SK-N-SH (cell line): Measurements from ENCODE around the gene PKP2. TPM values are rescaled to one million over a fixed set of nuclear protein-coding genes. Genes with fewer than 3 reads are reported as not detected.

ENCODE experiments used
- CTCF ChIA-PET: fragments of 300-600, 350-600 bp; formaldehyde crosslinking; extraction: SDS; loops from one replicate; lab custom pipeline; 2021; lab: Yijun Ruan, JAX
- POLR2A ChIA-PET: fragments of 350-600 bp; sonication (Branson Sonifier 250); formaldehyde crosslinking; extraction: SDS; loops from one replicate; lab custom pipeline; 2020; ENCODE audit warnings: antibody characterized with exemption, inconsistent platforms; lab: Yijun Ruan, JAX
- DNase-seq: peaks from one replicate; pipeline ENCODE4 v3.0.0; 2012
- H2AFZ ChIP-seq: fragments of 200-600 bp; sonication (generic); 2 replicates; pipeline ENCODE4 v1.8.1; 2016; ENCODE audit warnings: antibody characterized with exemption, mild to moderate bottlenecking, low read depth
- H3F3A ChIP-seq: fragments of 200-600 bp; sonication (generic); replicated peaks from 2 replicates; pipeline ENCODE3; 2016; ENCODE audit warnings: antibody characterized with exemption, mild to moderate bottlenecking; ENCODE audit not compliant: insufficient read depth
- H3K27ac ChIP-seq, 2 experiments: fragments of 200-500 bp in 1 of 2; fragments of 200-600 bp in 1 of 2; sonication (Bioruptor generic) in 1 of 2; sonication (generic), shearing (Covaris generic) in 1 of 2; 2 replicates each; pipeline versions ENCODE4 v1.5.1 to v1.6.1; 2014 to 2016; ENCODE audit warnings: low read depth in 2 of 2, inconsistent platforms in 1 of 2, low read length in 1 of 2, mild to moderate bottlenecking in 1 of 2, mixed read lengths in 1 of 2
- H3K27me3 ChIP-seq: fragments of 200-600 bp; sonication (generic), shearing (Covaris generic); 2 replicates; pipeline ENCODE4 v1.6.1; 2016; ENCODE audit warnings: mixed run types; ENCODE audit not compliant: insufficient read depth
- H3K36me3 ChIP-seq, 2 experiments: fragments of 200-500 bp in 1 of 2; fragments of 200-600 bp in 1 of 2; sonication (Bioruptor generic) in 1 of 2; sonication (generic) in 1 of 2; replicated peaks in 1 of 2; 2 replicates each; pipeline versions ENCODE3 to v1.5.1; 2014 to 2016; ENCODE audit warnings: low read length in 1 of 2, mild to moderate bottlenecking in 1 of 2; ENCODE audit not compliant: insufficient read depth in 2 of 2, control insufficient read depth in 1 of 2
- H3K4me1 ChIP-seq, 2 experiments: fragments of 200-500 bp in 1 of 2; fragments of 200-600 bp in 1 of 2; sonication (Bioruptor generic) in 1 of 2; sonication (generic), shearing (Covaris generic) in 1 of 2; 2 replicates each; pipeline versions ENCODE4 v1.5.1 to v1.6.1; 2014 to 2016; ENCODE audit warnings: low read depth in 1 of 2, low read length in 1 of 2, mixed run types in 1 of 2; ENCODE audit not compliant: insufficient read depth in 2 of 2, control insufficient read depth in 1 of 2
- H3K4me2 ChIP-seq: fragments of 200-600 bp; sonication (generic), shearing (Covaris generic); 2 replicates; pipeline ENCODE4 v1.6.1; 2017; ENCODE audit warnings: mixed run types
- H3K4me3 ChIP-seq, 2 experiments: fragments of 200-500 bp in 1 of 2; fragments of 200-600 bp in 1 of 2; sonication (Bioruptor generic) in 1 of 2; sonication (generic), shearing (Covaris generic) in 1 of 2; 2 replicates each; pipeline versions ENCODE4 v1.5.1 to v1.8.1; 2014 to 2016; ENCODE audit warnings: low read depth in 2 of 2, inconsistent platforms in 1 of 2, low read length in 1 of 2, mild to moderate bottlenecking in 1 of 2, mixed read lengths in 1 of 2, moderate library complexity in 1 of 2
- H3K79me2 ChIP-seq: fragments of 200-600 bp; sonication (generic); 2 replicates; pipeline ENCODE4 v1.8.1; 2017; ENCODE audit warnings: mild to moderate bottlenecking; ENCODE audit not compliant: insufficient read depth
- H3K9ac ChIP-seq: fragments of 200-600 bp; sonication (generic); 2 replicates; pipeline ENCODE4 v1.6.1; 2017; ENCODE audit warnings: mixed run types
- H3K9me2 ChIP-seq: fragments of 200-600 bp; sonication (generic); 2 replicates; pipeline ENCODE4 v1.6.1; 2017; ENCODE audit warnings: mixed run types
- H3K9me3 ChIP-seq: fragments of 200-600 bp; sonication (generic); 2 replicates; pipeline ENCODE4 v1.6.1; 2017; ENCODE audit warnings: mixed run types, mild to moderate bottlenecking, moderate library complexity
- H4K20me1 ChIP-seq: fragments of 200-600 bp; sonication (generic); 2 replicates; pipeline ENCODE4 v1.6.1; 2017; ENCODE audit warnings: mild to moderate bottlenecking, mixed run types; ENCODE audit not compliant: insufficient read depth
- EZH2phosphoT487 ChIP-seq: fragments of 200-600 bp; sonication (generic); IDR thresholded peaks from 2 replicates; pipeline ENCODE4 v1.6.1; 2017; ENCODE audit warnings: low read depth, mixed run types, mild to moderate bottlenecking, antibody characterized with exemption, moderate library complexity, borderline replicate concordance
- FOSL2 ChIP-seq: IDR thresholded peaks from 2 replicates; pipeline ENCODE4 v1.4.0; 2012; ENCODE audit warnings: low read depth, mild to moderate bottlenecking, moderate library complexity, borderline replicate concordance
- GABPA ChIP-seq: IDR thresholded peaks from 2 replicates; pipeline ENCODE4 v1.4.0; 2012; ENCODE audit warnings: low read depth, mild to moderate bottlenecking
- GATA2 ChIP-seq: sonication (generic); formaldehyde crosslinking; IDR thresholded peaks from 2 replicates; pipeline ENCODE4 v1.5.0; 2020; ENCODE audit warnings: mild to moderate bottlenecking, missing genetic modification reagents
- JUND ChIP-seq: IDR thresholded peaks from 2 replicates; pipeline ENCODE4 v1.4.0; 2012
- PBX3 ChIP-seq: IDR thresholded peaks from 2 replicates; pipeline ENCODE4; 2012
- POLR2AphosphoS5 ChIP-seq: IDR thresholded peaks from 2 replicates; pipeline ENCODE4 v1.6.1; 2012; ENCODE audit warnings: low read depth, low read length
- RAD21 ChIP-seq: IDR thresholded peaks from 2 replicates; pipeline ENCODE4 v1.6.1; 2012; ENCODE audit warnings: mild to moderate bottlenecking, low read length
- RCOR1 ChIP-seq: fragments of 150-350 bp; IDR thresholded peaks from 2 replicates; pipeline ENCODE4 v1.6.1; 2017; ENCODE audit warnings: antibody characterized with exemption, low read length
- SMC3 ChIP-seq: IDR thresholded peaks from 2 replicates; pipeline ENCODE4 v1.6.1; 2012; ENCODE audit warnings: low read depth, low read length, improper control_type of control experiment
- TCF12 ChIP-seq: IDR thresholded peaks from 2 replicates; pipeline ENCODE4 v1.4.0; 2012
- TEAD4 ChIP-seq: IDR thresholded peaks from 2 replicates; pipeline ENCODE4 v1.4.0; 2012; ENCODE audit warnings: mild to moderate bottlenecking, borderline replicate concordance; ENCODE audit not compliant: insufficient read depth
- ZBTB33 ChIP-seq: IDR thresholded peaks from 2 replicates; pipeline ENCODE4 v1.4.0; 2012; ENCODE audit warnings: low read depth, borderline replicate concordance
- WGBS: methylation state at CpG from one replicate; pipeline ENCODE4 v1.1.6; 2017; ENCODE audit warnings: low lambda C conversion rate; 5-methylcytosine and 5-hydroxymethylcytosine counted together
- polyA plus RNA-seq, 3 experiments: library from polyadenylated mRNA; depleted of rRNA; stranded (reverse); fragments of >200 nt; gene quantifications; 2 replicates each; pipeline ENCODE4 v1.2.3, GENCODE V29; 2012
- TF ChIP-seq, protein P1 (sequence below): IDR thresholded peaks from 2 replicates; pipeline ENCODE4 v1.6.1; 2012; ENCODE audit warnings: mild to moderate bottlenecking, low read depth, low read length, moderate library complexity

The PKP2 gene
- polyA plus RNA-seq, 1 of the 3 experiments (the other 2 are of a cell fraction) = 0.10 TPM

DNA sequence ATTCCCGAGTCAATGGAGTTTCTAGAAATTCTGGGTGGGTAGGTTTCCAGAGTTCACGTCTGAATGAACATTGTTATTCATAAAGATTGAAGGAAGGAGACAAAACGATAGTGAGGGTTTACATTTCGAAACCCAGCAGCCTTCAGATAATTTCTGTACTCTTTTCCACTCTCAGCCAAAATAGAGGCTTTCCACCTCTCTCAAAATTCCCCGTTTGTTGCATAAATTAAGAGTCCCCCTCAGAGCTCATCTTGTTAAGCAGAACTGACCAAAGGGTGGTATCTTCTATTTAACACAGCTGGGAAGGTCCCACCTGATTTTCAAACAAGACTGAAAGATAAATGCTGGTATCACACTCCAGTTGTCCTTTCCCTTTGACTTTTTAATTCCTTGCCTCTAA, 119.4 kb downstream of the PKP2 start:
- H3F3A ChIP-seq = no peaks in the 10 kb centered on the region
- no peak overlapping the region for H3K9ac ChIP-seq
- no peaks in the 10 kb centered on the region for H4K20me1 ChIP-seq
- no peak overlapping the region for H3K4me2 ChIP-seq
- no peak overlapping the region for H3K27ac ChIP-seq
- 30% methylated on average over 5 of the region's 5 CpGs for WGBS
- ChIA-PET CTCF (no interaction called here), POLR2A (no interaction called here)
- no peak for DNase-seq
- TF ChIP-seq FOSL2 (no peak), GATA2 (no peak), RCOR1 (no peak), ZBTB33 (no peak), SMC3 (no peak), EZH2phosphoT487 (no peak), TCF12 (no peak), TEAD4 (no peak)
- TF ChIP-seq, protein P1, sequence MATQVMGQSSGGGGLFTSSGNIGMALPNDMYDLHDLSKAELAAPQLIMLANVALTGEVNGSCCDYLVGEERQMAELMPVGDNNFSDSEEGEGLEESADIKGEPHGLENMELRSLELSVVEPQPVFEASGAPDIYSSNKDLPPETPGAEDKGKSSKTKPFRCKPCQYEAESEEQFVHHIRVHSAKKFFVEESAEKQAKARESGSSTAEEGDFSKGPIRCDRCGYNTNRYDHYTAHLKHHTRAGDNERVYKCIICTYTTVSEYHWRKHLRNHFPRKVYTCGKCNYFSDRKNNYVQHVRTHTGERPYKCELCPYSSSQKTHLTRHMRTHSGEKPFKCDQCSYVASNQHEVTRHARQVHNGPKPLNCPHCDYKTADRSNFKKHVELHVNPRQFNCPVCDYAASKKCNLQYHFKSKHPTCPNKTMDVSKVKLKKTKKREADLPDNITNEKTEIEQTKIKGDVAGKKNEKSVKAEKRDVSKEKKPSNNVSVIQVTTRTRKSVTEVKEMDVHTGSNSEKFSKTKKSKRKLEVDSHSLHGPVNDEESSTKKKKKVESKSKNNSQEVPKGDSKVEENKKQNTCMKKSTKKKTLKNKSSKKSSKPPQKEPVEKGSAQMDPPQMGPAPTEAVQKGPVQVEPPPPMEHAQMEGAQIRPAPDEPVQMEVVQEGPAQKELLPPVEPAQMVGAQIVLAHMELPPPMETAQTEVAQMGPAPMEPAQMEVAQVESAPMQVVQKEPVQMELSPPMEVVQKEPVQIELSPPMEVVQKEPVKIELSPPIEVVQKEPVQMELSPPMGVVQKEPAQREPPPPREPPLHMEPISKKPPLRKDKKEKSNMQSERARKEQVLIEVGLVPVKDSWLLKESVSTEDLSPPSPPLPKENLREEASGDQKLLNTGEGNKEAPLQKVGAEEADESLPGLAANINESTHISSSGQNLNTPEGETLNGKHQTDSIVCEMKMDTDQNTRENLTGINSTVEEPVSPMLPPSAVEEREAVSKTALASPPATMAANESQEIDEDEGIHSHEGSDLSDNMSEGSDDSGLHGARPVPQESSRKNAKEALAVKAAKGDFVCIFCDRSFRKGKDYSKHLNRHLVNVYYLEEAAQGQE = no peak
- H3K4me3 ChIP-seq = no peak overlapping the region
- no peaks in the 10 kb centered on the region for H3K79me2 ChIP-seq
- no peaks in the 10 kb centered on the region for H3K27me3 ChIP-seq
- H3K4me1 ChIP-seq = no peaks in the 10 kb centered on the region
- no peaks in the 10 kb centered on the region for H3K9me2 ChIP-seq
- H3K36me3 ChIP-seq = no peaks in the 10 kb centered on the region
- no peak overlapping the region for H2AFZ ChIP-seq
- no peaks in the 10 kb centered on the region for H3K9me3 ChIP-seq

GRCh38 chr12:32776258-32776657, 120.3 kb downstream of the PKP2 start:
- Histone ChIP-seq H3K79me2 (no peaks in the 10 kb centered on the region), H3K36me3 (no peaks in the 10 kb centered on the region), H4K20me1 (no peaks in the 10 kb centered on the region), H3K4me3 (no peak overlapping the region), H2AFZ (no peak overlapping the region), H3K27me3 (no peaks in the 10 kb centered on the region), H3K27ac (no peak overlapping the region), H3K9ac (no peak overlapping the region), H3K4me2 (no peak overlapping the region), H3F3A (no peaks in the 10 kb centered on the region), H3K9me2 (no peaks in the 10 kb centered on the region), H3K9me3 (no peaks in the 10 kb centered on the region), H3K4me1 (no peaks in the 10 kb centered on the region)
- WGBS = 40% methylated on average over 4 of the region's 4 CpGs
- POLR2A ChIA-PET = no interaction called here
- DNase-seq = no peak
- CTCF ChIA-PET = no interaction called here
- TF ChIP-seq JUND (no peak), PBX3 (no peak), GABPA (no peak), POLR2AphosphoS5 (no peak), SMC3 (no peak), FOSL2 (no peak), ZBTB33 (no peak), RAD21 (no peak), TCF12 (no peak)
- TF ChIP-seq, protein P1 = no peak
